NCI-H1436 (cell line): ENCODE data around the gene HEATR5B.

Experiments used
- DNase-seq: peaks from one replicate; lab custom pipeline; 2025; lab: John Stamatoyannopoulos, UW

Gene HEATR5B

DNA sequence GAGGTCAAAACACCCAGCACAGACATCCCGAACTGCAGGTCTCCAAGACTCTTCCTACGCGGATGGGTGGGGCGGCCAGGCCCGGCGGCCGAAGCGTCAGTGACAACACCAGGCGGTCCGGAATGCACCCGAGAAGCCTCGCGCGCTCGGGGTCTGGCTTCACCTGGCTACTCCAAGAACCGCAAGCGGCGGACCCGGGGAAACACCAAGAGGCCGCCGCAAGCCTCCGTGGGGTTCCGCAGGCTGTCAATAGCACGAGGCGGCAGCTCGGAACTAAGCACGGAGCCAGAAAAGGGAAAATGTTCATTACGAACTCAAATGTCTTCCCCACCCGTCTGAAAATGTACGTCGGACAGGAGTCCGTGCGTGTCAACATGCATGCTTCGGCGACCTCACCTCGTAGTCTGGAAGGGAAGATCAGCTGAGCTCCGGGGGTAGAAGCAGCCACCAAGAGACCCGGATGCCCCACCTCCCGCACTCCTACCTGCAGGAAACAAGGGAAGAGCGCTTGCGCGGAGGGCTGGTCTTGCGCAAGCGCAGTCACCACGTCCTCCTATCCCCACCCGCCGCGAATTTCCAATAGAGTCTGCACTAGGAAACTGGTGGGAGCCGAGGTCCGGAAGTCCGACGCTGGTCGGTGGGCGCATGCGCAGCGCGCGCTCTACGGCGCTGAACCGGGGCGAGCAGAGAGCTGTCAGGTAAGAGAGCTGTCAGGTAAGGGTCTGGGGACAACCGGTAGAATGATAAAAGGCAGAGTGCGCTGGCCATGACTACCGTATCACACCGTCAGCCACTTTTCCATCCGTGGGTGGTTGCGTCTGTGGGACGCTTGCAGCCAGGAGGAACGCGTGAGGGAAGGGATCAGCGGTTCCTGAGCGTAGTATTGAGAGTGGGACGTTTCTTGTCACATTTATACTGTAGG is at the start of gene HEATR5B, which contains the start of gene GPATCH11:
Gene HEATR5B, minus strand, starts transcription at position 500 of the 922 bp plus-strand sequence. CDS start 958 bp downstream, outside the sequence.
Gene GPATCH11, plus strand, starts transcription at position 646 of the 922 bp plus-strand sequence. CDS start 3,864 bp downstream, outside the sequence.
- DNase-seq: peak; percentile 95

DNA sequence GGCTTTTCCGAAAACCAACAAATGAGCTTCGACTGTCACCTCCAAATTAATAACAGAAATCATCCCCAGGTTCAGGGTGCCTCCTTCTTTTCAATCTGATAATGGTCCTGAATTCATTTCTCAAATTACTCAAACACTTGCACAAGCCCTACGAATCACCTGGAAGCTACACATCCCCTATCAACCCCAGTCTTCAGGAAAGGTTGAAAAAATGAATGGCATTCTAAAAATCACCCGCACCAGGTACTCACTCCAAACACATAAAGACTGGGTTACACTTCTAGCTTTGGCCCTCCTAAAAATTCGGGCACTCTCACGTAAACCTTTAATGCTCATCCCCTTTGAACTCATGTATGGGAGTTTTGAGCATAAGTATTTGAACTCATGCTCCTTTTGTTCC is 48.7 kb upstream of the HEATR5B start:
- DNase-seq: no peak

DNA sequence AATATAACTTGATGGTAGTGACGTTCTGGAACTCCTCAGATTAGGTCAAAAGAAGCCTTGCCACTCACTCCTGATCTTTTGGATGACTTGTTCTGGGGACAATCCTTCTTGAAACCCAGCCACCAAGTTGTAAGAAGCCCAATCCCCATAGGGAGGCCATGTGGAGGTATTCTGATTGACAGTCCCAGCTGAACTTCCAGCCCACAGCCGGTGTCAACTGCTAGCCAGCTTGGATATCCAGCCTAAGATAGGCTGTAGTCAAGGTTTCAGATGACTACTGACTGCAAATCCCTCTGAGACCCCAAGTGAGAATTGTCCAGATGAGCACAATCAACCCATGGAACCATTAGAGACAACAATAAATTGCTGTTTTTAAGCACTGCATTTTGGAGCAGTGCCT is 41.2 kb upstream of the HEATR5B start:
- no peak for DNase-seq

DNA sequence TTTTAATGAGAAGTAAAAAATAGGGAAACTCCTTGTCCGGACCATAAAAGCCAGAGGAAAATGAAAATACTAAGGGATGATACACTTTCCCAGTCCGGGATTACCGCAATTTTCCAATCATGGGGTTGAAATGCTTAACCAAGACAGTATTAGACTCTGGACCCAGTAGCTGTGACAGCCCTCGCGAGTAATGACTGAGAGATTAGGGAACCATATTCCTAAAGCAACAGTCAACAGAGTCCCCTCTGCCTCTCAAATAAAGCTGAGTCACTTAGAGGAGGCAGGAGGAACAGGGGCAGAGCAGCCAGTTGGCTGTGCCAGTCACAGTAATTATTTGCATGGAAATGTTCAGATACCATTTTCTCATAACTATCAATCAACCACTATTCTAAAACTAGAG is 35.0 kb upstream of the HEATR5B start:
- no peak for DNase-seq

DNA sequence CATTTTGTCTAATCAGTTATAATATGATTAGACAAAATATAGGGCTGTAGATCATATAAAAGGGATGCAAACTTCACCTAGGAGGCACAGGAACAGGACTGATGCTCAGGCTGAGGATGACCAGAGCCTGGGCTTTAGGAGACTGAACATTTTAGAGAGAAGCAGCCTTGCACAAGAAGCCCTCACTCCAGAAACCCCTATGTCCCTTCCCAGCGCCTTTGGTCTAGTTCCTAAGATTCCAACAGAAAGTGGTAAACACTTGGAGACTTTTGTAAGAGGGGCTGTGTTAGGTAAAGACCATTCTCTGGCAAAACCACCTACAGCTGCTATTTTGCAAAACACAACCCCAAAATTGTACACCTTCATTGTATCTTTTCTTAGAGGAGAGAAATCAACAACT is 33.4 kb upstream of the HEATR5B start:
- DNase-seq: no peak

DNA sequence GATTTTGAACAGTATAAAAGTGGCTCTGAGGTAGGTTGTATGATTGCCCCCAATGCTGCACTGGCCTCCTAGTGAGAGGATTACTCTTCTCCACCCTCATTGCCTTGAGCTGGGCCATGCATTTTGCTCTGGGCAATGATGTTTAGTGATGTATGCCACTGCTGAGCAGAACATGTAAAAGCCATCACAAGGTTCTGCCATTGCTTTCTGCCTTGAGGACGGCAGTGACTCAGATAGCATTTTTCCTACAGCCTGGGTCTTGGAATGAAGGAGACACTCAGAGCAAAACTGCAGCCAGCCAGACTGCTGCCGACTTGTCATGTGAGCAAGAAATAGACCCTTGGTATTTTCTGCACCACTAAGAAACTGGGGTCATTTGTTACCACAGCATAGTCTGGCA is 27.8 kb upstream of the HEATR5B start:
- DNase-seq: no peak

DNA sequence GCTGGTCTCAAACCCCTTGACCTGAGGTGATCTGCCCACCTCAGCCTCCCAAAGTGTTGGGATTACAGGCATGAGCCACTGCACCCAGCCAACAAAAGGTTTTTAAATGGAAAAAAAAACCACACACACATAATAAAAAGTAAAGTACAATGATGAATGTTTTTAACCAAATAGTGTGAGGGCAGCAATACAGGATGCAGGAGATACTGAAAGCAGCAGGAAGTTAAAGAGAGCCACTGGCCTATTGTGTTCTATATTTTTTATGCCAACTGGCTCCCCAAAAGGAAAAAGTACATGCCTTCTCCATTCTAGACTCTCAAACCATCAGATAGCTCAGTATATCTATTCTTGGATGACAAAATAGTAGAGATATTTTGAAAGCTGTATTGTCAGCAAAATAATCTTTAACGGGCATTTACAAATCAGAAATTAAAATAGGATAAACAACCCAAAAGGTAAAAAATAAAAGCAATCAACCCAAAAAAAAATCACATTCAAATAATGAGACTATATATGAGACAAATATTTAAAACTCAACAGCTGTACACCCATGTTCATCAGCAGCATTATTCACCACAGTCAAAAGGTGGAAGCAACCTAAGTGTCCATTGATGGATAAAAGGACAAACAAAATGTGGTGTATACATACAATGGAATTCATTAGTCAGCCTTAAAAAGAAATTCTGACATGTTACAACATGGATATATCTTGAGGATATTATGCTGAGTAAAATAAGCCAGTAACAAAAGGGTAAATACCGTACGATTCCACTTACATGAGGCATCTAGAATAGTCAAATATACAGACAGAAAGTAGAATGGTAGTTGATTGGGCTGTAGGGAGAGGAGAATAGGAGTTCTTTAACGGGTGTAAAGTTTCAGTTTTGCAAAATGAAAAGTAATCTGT is 26.4 kb upstream of the HEATR5B start:
- DNase-seq: no peak

DNA sequence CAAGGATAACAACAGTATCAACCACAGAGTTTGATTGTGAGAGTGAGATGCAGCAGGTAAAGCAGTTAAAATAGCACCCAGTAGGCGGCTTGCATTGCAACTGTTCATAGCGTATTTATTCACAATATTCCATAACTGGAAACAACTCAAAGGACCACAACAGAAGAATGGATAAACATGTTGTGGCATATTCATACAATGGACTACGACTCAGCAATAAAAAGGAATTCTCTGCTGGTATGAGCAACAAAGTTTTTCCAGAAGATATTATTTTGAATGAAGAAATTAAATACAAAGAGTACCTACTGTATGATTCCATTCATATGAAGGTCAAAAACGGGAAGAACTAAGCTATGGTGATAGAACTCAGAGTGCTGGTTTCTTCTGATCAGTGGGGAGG is 25.4 kb upstream of the HEATR5B start:
- DNase-seq: no peak

DNA sequence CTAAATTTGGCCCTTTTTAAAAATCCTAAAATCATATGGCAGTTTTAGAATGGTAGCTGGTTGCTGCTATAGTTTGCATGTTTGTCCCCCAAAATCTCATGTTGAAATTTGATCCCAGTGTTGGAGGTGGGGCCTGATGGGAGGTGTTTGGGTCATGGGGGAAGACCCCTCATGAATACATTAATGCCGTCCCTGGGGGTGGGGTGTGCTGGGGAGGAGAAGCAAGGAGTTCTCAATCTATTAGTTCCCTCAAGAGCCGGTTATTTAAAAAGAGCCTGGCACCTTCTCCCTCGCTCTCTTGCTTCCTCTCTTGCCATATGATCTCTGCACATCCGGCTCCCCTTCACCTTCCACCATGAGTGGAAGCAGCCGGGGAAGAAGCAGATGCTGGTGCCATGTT is 21.0 kb upstream of the HEATR5B start:
- DNase-seq: no peak

DNA sequence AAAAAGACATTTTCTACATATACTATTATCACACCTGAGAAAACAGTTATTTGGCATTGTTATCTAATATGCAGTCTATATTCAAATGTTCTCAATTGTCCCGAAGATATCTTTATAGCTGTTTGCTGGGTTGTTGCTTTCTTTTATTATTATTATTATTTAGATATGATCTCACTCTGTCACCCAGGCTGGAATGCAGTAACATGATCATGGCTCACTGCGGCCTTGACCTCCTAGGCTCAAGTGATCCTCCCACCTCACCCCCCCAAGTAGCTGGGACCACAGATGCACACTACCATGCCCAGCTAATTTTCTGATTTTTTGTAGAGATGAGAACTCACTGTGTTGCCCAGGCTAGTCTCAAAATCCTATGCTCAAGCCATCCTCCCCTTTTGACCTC is 20.0 kb upstream of the HEATR5B start:
- DNase-seq: no peak

DNA sequence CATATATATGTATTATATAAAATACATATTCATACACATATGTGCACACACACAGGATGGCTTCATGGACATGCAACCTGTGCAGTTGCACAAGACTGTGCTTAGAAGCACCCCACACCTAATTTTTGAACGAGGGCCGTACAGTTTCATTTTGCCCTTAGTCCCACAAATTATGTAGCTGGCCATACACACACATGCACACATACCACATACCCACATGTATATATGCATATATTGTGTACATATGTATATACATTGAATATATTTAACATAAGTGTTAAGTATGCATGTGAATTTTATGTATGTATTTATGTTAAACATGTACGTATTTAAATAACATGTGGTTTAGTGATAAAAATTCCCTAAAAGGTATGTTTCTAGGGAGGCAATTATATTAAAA is 18.4 kb upstream of the HEATR5B start:
- no peak for DNase-seq

DNA sequence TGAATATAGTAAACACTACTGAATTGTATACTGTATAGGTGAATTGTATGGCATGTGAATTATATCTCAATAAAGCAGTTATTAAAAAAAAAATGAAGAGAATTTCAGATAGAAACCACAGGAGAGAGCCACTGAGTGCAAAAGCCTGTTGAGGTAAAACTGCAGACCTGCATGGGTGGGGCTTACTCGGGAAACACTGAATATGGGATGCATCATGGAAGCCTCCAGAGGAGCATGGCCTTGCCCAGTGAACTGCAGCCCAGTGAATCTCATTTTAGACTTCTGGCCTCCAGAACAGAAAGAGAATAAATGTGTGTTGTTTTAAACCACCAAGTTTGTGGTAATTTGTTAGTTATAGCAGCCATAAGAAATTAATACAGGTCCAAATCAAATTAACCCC is 15.9 kb upstream of the HEATR5B start:
- no peak for DNase-seq

DNA sequence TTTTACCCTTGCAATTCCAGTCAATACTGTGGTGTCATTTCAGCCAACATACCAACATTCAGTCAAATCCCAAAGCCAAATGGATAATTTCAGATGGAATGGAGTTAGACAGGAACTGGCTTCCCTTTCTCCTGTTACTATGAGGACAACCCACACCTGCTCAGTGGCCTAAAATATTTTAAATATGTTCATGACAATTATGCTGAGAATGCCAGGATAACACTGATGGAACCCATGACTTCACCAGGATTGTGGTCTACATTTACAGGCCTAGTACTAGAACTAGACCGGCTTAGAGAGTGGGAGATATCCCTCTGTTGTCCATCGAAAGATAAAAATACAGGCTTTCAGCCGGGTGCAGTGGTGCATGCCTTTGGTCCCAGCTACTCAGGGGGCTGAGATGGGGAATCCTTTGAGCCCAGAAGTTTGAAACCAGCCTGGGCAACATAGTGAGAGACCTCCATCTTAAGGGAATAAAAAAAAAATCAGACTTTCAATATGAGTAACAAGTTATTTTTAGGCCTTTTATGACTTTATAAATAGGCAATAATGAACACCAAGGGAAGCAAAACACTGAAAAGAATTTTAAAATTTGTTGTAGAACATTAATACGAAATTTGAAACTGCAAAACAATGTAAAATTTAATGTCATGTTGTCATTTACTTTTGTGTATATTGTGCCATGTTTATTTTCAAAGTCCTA is 14.4 kb upstream of the HEATR5B start:
- no peak for DNase-seq

DNA sequence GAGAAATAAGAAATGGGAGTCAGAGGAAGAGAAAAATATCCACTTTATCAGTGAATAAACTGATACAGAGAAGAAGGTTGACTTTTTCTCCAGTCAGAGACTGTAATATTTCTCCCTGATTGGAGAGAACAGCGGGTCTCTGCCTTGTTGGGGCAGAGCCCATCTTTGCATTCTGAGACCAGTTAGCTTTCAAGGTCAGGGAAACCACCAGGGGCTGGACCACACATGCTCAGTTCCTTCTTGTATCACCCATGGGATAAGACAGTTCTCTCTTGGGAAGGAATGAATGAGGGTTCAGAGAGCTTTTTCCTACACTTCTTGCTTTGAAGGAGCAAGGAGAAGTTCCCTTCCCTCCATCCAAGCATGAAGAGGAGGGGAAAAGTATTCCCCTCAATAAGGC is 12.4 kb upstream of the HEATR5B start:
- no peak for DNase-seq

DNA sequence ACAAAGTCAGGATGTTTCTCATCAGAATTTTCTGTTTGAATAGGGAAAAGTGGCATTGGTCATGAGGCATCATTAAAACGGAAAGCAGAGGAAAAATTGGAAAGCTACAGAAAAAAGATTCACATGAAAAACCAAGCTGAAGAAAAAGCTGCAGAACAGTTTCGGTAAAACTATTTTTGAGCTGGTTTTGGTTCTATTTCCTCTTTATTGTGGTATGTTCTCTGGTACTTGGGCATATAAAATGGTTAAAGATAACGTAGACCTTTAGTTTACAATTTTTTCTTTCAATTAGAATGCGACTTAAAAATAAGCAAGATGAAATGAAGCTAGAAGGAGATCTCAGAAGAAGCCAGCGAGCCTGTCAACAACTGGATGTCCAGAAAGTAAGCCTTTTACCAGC is 7.7 kb upstream of the HEATR5B start:
- DNase-seq: no peak

DNA sequence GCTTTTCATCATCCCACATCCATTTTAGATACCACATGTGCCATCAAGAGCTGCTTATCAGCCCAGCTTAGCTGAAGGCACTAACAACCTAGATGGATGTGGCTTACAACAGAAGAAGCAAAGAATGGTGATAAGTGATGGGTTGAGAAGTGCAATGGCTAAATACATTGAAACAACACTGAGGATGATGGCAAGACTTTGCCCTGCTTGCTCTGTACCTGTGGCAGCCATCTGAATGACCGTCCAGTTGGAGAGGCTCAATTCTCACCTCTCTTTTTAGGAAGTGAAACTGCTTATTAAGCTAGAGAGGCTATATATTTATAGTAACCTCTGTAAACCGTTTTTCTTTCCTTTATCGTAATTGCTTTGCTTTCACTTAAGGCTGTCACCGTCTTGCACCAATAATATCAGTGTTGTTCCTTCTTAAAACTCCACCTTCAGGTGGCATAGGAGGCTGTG is 5.9 kb upstream of the HEATR5B start:
- no peak for DNase-seq

DNA sequence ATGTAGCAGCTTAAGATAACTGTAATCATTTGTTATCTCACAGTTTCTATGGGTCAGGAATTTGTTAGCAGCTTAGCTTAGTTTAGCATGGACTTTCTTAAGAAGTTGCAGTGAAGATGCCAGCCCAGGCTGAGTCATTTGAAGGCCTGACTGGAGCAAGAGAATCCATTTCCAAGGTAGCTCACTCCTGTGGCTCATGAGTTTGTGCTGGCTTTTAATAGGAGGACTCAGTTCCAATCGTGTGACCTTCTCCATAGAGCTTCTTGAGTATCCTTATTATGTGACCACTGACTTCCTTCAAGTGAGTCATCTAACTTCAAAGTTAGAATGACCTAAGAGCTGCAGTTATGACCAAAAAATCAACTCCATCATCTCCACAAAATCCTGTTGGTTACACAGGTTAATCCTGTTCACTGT is 1.6 kb upstream of the HEATR5B start:
- no peak for DNase-seq

DNA sequence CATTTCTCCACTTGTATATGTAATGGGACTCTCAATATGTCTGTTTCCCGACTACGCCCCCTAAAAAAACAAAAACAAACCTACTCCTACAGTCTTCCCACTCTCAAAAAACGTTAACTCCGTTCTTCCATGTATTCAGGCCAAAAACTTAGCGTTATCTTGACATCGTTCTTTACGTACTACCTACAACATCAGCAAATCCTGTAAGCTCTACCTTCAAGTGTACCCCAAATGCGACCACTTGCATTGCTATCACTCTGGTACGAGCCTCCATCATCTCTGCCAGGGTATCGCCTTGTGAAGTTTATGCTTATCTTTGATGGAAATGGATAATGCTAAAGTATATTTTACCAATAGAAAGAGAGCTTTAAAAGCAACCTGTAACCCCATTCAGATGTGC is 625 bp upstream of the HEATR5B start:
- no peak for DNase-seq

DNA sequence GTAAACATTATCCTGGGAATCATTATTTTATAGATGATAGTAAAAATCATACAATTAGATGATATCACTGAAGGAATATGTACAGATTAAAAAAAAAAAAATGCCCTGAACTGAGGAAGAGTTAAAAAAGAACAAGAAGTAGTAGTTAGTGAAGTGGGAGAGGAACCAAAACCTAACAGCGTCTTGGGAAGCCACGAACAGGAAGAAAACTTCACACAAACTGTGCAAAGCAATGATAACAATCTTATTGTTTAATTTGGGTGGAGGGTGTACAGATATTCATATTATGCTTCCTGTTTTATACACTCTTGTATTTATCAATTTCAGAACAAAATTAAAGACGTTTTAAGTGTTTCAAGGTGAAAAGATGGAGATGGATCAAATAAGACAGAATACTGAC is 3.5 kb downstream of the HEATR5B start:
- no peak for DNase-seq

DNA sequence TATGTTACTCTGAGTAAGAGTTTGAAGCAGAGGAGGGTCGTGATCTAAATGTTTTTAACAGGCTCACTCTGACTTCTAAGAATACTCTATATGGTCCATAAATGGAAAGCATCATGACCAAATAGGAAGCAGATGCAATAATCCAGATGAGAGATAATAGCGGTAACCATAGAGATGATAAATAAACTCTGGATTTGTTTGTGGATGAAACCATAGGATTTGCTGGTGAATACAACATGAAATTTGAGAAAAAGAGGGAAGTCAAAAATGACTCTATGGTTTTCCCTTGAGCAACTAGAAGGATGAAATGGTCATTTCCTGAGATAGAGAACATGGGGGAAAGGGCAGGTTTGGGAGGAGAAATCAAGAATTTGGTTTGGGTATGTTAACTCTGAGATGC is 3.9 kb downstream of the HEATR5B start:
- no peak for DNase-seq

DNA sequence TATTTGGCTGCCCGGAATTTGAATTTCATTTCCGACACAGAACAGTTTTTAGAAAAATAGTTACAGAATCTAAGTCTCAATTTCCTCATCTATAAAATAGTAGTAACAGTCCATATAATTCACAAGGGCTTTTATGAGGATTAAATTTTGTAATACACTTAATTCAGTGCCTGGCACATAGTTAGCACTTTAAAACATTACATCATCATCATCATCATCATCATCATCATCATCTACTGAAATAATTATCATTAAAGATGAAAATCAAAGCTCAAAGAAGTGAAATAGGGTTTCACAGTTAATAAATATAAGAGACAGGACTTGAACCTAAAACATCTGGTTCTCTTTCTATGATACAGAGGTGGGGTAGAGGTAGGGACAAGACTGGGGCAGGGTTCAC is 13.2 kb downstream of the HEATR5B start:
- DNase-seq: no peak

DNA sequence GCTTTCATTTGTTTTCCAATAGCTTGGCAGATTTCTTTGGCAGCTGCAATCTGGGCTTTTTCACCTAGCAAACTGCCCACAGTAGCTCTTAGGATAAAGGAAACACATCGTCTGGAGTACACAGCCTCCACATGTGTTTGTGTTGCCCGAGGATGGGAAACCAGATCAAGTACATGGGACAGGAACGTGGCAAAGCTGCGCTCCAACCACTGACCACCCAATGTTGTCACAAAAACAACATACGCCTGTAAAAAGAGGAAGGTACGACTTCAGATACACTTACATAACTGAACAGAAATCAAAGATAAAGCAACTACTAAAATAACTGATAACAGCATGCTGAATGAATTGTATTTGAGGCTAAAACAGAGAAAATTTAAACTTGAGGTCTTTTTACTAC is 15.5 kb downstream of the HEATR5B start:
- no peak for DNase-seq
